WTC11 (cell line): ENCODE results near the gene RGS7. TPM values are rescaled to one million over a fixed set of nuclear protein-coding genes. Genes with fewer than 3 reads are reported as not detected.

Experiments used
- ATAC-seq: fragments of 200-7000 bp; cut with Tn5 transposase; 2 replicates; pipeline ENCODE4 v1.10.0; 2021; ENCODE audit warnings: mild to moderate bottlenecking, moderate library complexity
- CTCF ChIA-PET: fragments of 300-600 bp; sonication (Branson Sonifier 250); formaldehyde crosslinking; loops from one replicate; lab custom pipeline; 2021; ENCODE audit warnings: antibody characterized with exemption; lab: Charles Lee
- POLR2A ChIA-PET: fragments of 350-600 bp; sonication (Branson Sonifier 250); formaldehyde crosslinking; loops from one replicate; lab custom pipeline; 2021; ENCODE audit warnings: antibody characterized with exemption; lab: Charles Lee
- DNase-seq: peaks from one replicate; pipeline ENCODE4 v3.0.0; 2021; ENCODE audit warnings: low spot score
- H3K27ac Mint-ChIP-seq: 2 replicates; pipeline ENCODE4 v1.8.0; 2021; ENCODE audit warnings: mixed read lengths
- H3K27me3 Mint-ChIP-seq: 2 replicates; pipeline ENCODE4 v1.8.0; 2021; ENCODE audit warnings: low read depth, mild to moderate bottlenecking, moderate library complexity, mixed read lengths
- H3K36me3 Mint-ChIP-seq: 2 replicates; pipeline ENCODE4 v1.8.0; 2021; ENCODE audit warnings: mixed read lengths
- H3K4me1 Mint-ChIP-seq: 2 replicates; pipeline ENCODE4 v1.8.0; 2022; ENCODE audit warnings: mixed read lengths
- H3K4me3 Mint-ChIP-seq: 2 replicates; pipeline ENCODE4 v1.8.0; 2021; ENCODE audit warnings: mild to moderate bottlenecking, moderate library complexity, mixed read lengths
- H3K9me3 Mint-ChIP-seq: 2 replicates; pipeline ENCODE4 v1.8.0; 2021; ENCODE audit warnings: mixed read lengths
- AR ChIP-seq: fragments of 250-450 bp; sonication (Bioruptor Pico); IDR thresholded peaks from 2 replicates; pipeline ENCODE4 v1.9.0; 2021; ENCODE audit warnings: mild to moderate bottlenecking
- ERG ChIP-seq: fragments of 250-450 bp; sonication (Bioruptor Pico); IDR thresholded peaks from 2 replicates; pipeline ENCODE4 v1.8.0; 2021; ENCODE audit warnings: mild to moderate bottlenecking
- FOXP1 ChIP-seq: sonication (generic); formaldehyde crosslinking; IDR thresholded peaks from 2 replicates; pipeline ENCODE4 v1.8.0; 2022; ENCODE audit warnings: missing genetic modification reagents, mild to moderate bottlenecking, moderate library complexity, borderline replicate concordance
- FOXP4 ChIP-seq: sonication (generic); formaldehyde crosslinking; IDR thresholded peaks from 2 replicates; pipeline ENCODE4 v1.8.0; 2022; ENCODE audit warnings: mild to moderate bottlenecking, missing genetic modification reagents
- GRHL2 ChIP-seq: fragments of 250-450 bp; sonication (Bioruptor Pico); IDR thresholded peaks from 2 replicates; pipeline ENCODE4 v1.8.0; 2022; ENCODE audit warnings: mild to moderate bottlenecking, moderate library complexity; ENCODE audit not compliant: insufficient replicate concordance, severe bottlenecking
- HMGA2 ChIP-seq: fragments of 250-450 bp; sonication (Bioruptor Pico); IDR thresholded peaks from 2 replicates; pipeline ENCODE4 v1.4.0; 2021; ENCODE audit warnings: mild to moderate bottlenecking, moderate library complexity
- JAZF1 ChIP-seq: fragments of 250-450 bp; sonication (Bioruptor Pico); IDR thresholded peaks from 2 replicates; pipeline ENCODE4 v1.9.0; 2021; ENCODE audit warnings: moderate library complexity, mild to moderate bottlenecking, inconsistent platforms
- MYBL2 ChIP-seq: sonication (generic); formaldehyde crosslinking; IDR thresholded peaks from 2 replicates; pipeline ENCODE4 v1.8.1; 2023; ENCODE audit warnings: mild to moderate bottlenecking, moderate library complexity, missing genetic modification reagents
- NFE2L1 ChIP-seq: sonication (generic); formaldehyde crosslinking; IDR thresholded peaks from 2 replicates; pipeline ENCODE4 v1.8.1; 2023; ENCODE audit warnings: missing genetic modification reagents
- NR1H2 ChIP-seq: sonication (generic); formaldehyde crosslinking; IDR thresholded peaks from 2 replicates; pipeline ENCODE4 v1.9.0; 2021; ENCODE audit warnings: mild to moderate bottlenecking, moderate library complexity, missing genetic modification reagents
- RELA ChIP-seq: sonication (generic); formaldehyde crosslinking; IDR thresholded peaks from 2 replicates; pipeline ENCODE4 v1.8.1; 2022; ENCODE audit warnings: missing genetic modification reagents, mild to moderate bottlenecking, borderline replicate concordance
- SMAD4 ChIP-seq: sonication (generic); formaldehyde crosslinking; IDR thresholded peaks from 2 replicates; pipeline ENCODE4 v1.8.0; 2022; ENCODE audit warnings: mild to moderate bottlenecking, missing genetic modification reagents
- TEAD4 ChIP-seq: sonication (generic); formaldehyde crosslinking; IDR thresholded peaks from 2 replicates; pipeline ENCODE4 v1.8.0; 2022; ENCODE audit warnings: mild to moderate bottlenecking, missing genetic modification reagents
- ZNF232 ChIP-seq: sonication (generic); formaldehyde crosslinking; IDR thresholded peaks from 2 replicates; pipeline ENCODE4 v1.8.0; 2022; ENCODE audit warnings: mild to moderate bottlenecking, missing genetic modification reagents
- ZNF423 ChIP-seq: fragments of 250-450 bp; sonication (Bioruptor Pico); IDR thresholded peaks from 2 replicates; pipeline ENCODE4 v2.1.2; 2022; ENCODE audit warnings: mild to moderate bottlenecking, moderate library complexity
- ZNF425 ChIP-seq: fragments of 250-450 bp; sonication (Bioruptor Pico); conservative IDR thresholded peaks from 2 replicates; pipeline ENCODE4 v1.9.0; 2021; ENCODE audit warnings: mild to moderate bottlenecking
- total RNA-seq: library from RNA; stranded (reverse); gene quantifications from 3 replicates; pipeline ENCODE4 v1.2.3, GENCODE V29; 2021
- TF ChIP-seq, protein P1 (sequence below): sonication (generic); formaldehyde crosslinking; IDR thresholded peaks from 2 replicates; pipeline ENCODE4 v1.8.1; 2022; ENCODE audit warnings: low read depth, mild to moderate bottlenecking, moderate library complexity, missing genetic modification reagents, borderline replicate concordance
- TF ChIP-seq, protein P2 (sequence below): sonication (generic); formaldehyde crosslinking; IDR thresholded peaks from 2 replicates; pipeline ENCODE4 v1.8.0; 2022; ENCODE audit warnings: mild to moderate bottlenecking, missing genetic modification reagents
- TF ChIP-seq, protein P3 (sequence below): sonication (generic); formaldehyde crosslinking; IDR thresholded peaks from 2 replicates; pipeline ENCODE4 v1.8.0; 2022; ENCODE audit warnings: mild to moderate bottlenecking, missing genetic modification reagents
- TF ChIP-seq, protein P4 (sequence below): fragments of 200-600 bp; IDR thresholded peaks from 2 replicates; pipeline ENCODE4 v1.8.0; 2022; ENCODE audit warnings: antibody characterized with exemption

RGS7 gene
- total RNA-seq, 1 experiment from 2014 or later = 1.2 TPM

GRCh38 chr1:241177660-241178059, 179.3 kb downstream of the RGS7 start:
- Mint-ChIP-seq H3K27me3 (no peaks in the 10 kb centered on the region), H3K36me3 (no peaks in the 10 kb centered on the region), H3K9me3 (peaks cover 5% of the 10 kb centered on the region; the same call in 1 of the 2 replicates), H3K27ac (no peak overlapping the region), H3K4me1 (no peaks in the 10 kb centered on the region), H3K4me3 (no peak overlapping the region)
- ATAC-seq = no peak
- TF ChIP-seq GRHL2 (CRISPR knock-in tag) (no peak), HMGA2 (CRISPR knock-in tag) (no peak), AR (CRISPR knock-in tag) (no peak), NFE2L1 (CRISPR knock-in tag) (no peak), NR1H2 (CRISPR knock-in tag) (no peak), TEAD4 (CRISPR knock-in tag) (no peak), ZNF232 (CRISPR knock-in tag) (no peak), FOXP4 (no peak), SMAD4 (no peak), FOXP1 (no peak), MYBL2 (CRISPR knock-in tag) (no peak), ERG (CRISPR knock-in tag) (no peak), JAZF1 (CRISPR knock-in tag) (no peak), RELA (CRISPR knock-in tag) (no peak), ZNF425 (CRISPR knock-in tag) (no peak), ZNF423 (no peak)
- TF ChIP-seq, protein P1, sequence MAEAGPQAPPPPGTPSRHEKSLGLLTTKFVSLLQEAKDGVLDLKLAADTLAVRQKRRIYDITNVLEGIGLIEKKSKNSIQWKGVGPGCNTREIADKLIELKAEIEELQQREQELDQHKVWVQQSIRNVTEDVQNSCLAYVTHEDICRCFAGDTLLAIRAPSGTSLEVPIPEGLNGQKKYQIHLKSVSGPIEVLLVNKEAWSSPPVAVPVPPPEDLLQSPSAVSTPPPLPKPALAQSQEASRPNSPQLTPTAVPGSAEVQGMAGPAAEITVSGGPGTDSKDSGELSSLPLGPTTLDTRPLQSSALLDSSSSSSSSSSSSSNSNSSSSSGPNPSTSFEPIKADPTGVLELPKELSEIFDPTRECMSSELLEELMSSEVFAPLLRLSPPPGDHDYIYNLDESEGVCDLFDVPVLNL (CRISPR knock-in tag) = no peak
- TF ChIP-seq, protein P2, sequence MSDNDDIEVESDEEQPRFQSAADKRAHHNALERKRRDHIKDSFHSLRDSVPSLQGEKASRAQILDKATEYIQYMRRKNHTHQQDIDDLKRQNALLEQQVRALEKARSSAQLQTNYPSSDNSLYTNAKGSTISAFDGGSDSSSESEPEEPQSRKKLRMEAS = no peak
- TF ChIP-seq, protein P3, sequence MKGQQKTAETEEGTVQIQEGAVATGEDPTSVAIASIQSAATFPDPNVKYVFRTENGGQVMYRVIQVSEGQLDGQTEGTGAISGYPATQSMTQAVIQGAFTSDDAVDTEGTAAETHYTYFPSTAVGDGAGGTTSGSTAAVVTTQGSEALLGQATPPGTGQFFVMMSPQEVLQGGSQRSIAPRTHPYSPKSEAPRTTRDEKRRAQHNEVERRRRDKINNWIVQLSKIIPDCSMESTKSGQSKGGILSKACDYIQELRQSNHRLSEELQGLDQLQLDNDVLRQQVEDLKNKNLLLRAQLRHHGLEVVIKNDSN (CRISPR knock-in tag) = no peak
- TF ChIP-seq, protein P4, sequence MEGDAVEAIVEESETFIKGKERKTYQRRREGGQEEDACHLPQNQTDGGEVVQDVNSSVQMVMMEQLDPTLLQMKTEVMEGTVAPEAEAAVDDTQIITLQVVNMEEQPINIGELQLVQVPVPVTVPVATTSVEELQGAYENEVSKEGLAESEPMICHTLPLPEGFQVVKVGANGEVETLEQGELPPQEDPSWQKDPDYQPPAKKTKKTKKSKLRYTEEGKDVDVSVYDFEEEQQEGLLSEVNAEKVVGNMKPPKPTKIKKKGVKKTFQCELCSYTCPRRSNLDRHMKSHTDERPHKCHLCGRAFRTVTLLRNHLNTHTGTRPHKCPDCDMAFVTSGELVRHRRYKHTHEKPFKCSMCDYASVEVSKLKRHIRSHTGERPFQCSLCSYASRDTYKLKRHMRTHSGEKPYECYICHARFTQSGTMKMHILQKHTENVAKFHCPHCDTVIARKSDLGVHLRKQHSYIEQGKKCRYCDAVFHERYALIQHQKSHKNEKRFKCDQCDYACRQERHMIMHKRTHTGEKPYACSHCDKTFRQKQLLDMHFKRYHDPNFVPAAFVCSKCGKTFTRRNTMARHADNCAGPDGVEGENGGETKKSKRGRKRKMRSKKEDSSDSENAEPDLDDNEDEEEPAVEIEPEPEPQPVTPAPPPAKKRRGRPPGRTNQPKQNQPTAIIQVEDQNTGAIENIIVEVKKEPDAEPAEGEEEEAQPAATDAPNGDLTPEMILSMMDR = no peak
- ChIA-PET CTCF (no interaction called here), POLR2A (no interaction called here)
- no peak for DNase-seq
